ENCODE data around the gene HS3ST4. TPM values are rescaled to one million over a fixed set of nuclear protein-coding genes. Genes with fewer than 3 reads are reported as not detected.
"Not testable (repeated sequence)": the region's sequence is repeated elsewhere in the genome, so short reads cannot be mapped to it uniquely, and the experiment has no call there.

HS3ST4 gene
- total and polyA plus RNA-seq, 8 donors: 0.09 to 0.11 (median 0.11) TPM; not detected in 4

DNA sequence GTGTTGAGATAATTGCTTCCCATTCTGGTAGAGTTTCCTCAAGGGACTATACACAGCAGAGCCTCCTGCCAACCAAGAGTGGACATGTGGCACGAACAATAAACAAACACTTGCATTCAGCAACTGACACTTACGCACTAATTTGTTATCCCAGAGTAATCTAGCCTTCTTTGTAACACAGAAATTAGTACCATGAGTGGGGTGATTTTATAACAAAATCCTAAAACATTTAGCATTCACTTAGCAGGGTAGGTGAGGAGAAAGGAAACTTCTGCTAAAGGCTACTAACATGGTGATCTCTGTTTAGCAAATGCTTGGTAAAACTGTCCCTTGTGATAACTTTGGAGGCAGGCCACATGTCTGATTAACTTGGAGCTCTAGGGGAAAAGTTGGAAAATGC, 325.2 kb downstream of the HS3ST4 start:
- Histone ChIP-seq H3K36me3 (no peaks in the 10 kb centered on the region), H3K4me1 (no peaks in the 10 kb centered on the region), H3K27me3 (no peaks in the 10 kb centered on the region), H3K9me3 (peaks cover 5 to 37% of the 10 kb centered on the region in 2 donors), H3K27ac (no peak overlapping the region), H3K4me3 (no peak overlapping the region)
- TF ChIP-seq, protein P1, sequence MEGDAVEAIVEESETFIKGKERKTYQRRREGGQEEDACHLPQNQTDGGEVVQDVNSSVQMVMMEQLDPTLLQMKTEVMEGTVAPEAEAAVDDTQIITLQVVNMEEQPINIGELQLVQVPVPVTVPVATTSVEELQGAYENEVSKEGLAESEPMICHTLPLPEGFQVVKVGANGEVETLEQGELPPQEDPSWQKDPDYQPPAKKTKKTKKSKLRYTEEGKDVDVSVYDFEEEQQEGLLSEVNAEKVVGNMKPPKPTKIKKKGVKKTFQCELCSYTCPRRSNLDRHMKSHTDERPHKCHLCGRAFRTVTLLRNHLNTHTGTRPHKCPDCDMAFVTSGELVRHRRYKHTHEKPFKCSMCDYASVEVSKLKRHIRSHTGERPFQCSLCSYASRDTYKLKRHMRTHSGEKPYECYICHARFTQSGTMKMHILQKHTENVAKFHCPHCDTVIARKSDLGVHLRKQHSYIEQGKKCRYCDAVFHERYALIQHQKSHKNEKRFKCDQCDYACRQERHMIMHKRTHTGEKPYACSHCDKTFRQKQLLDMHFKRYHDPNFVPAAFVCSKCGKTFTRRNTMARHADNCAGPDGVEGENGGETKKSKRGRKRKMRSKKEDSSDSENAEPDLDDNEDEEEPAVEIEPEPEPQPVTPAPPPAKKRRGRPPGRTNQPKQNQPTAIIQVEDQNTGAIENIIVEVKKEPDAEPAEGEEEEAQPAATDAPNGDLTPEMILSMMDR (IDR thresholded peaks at IDR 0.05): no peak
- ATAC-seq: no peak
- no peak for DNase-seq
- intact Hi-C loops (cut with DNase I): no loop called here

DNA sequence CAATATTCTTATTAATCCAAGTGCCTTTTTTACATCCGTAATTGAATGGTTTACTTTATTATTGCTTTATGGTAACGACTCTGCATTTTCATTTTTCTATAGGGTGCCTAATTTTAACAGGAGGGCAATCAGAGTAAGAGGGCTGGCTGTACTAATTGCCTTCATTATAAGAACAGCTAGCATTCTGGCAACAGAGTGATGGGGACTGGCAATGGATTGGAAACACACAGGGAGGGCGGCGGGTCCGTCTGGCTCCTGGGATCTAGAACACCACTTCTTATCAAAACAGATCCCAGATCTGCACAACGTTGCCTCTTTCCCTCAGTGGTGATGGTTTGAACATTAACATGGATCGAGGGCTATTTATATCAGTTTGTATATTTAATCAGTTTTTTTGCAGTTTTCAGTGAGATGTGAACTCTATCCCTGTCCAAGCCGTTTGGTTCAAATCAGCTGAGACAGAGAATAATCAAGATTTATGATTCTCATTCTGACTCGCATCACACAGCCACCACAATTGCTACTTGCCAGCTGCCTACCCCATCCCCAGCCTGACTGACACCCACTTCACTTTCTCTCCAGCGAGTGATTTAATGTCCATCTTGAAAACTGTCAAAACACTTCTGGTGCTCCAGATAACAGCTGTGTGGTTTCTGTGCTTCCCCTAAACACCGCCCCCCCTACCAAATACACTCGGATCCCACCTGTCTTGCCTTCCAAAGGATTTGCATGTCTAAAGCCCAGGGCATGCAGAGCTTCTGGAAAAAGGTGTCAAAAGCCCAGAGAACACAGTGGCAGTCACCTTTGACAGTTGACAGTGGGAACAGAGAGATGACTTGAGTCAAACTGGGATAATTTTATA, 327.9 kb downstream of the HS3ST4 start:
- peaks cover under 1 to 29% of the 10 kb centered on the region in 2 donors for H3K9me3 ChIP-seq
- no peak for ATAC-seq

DNA sequence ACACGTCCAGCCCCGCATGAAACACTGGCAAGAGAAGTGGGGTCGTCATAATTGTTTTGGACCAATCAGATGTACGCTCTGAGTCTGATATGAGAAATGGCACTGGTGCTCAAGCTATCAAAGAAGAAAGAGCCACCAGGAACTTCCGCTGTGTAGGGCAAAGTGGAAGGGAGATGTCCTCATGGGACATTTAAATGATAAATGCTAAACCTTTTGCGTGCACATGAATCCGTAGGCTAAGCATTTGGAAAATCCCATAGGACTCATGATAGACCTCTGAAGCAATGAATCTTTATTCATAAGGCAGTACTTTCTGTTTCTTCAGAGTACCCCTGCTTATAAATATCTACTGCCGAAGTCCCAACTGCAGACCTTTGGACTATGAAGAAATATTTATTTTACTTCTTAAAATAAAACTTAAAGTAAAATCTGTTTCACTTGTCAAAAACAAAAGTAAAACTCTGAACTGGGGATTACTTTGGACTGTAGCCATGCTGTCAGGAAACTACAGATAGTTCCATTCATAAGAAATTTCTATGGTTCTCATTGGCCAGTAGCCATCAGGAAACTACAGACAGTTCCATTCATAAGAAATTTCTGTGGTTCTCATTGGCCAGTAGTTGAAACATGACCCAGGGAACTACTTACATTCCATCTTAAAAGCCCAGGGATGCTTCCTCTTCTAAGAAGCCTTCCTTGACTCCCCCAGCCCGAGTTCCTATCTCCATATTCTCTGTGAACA, 335.1 kb downstream of the HS3ST4 start:
- Histone ChIP-seq H3K27ac (no peak overlapping the region), H3K27me3 (no peaks in the 10 kb centered on the region), H3K9me3 (no peaks in the 10 kb centered on the region), H3K4me1 (no peaks in the 10 kb centered on the region), H3K4me3 (no peak overlapping the region), H3K36me3 (no peaks in the 10 kb centered on the region)
- DNase-seq: no peak
- intact Hi-C loops (cut with DNase I): no loop called here
- no peak for ATAC-seq
- TF ChIP-seq, protein P1 (IDR thresholded peaks at IDR 0.05): no peak

More for the DNA sequence above, 327.9 kb downstream of the HS3ST4 start:
- no peaks in the 10 kb centered on the region for H3K27me3 ChIP-seq
- TF ChIP-seq, protein P1 (IDR thresholded peaks at IDR 0.05): no peak
- H3K4me1 ChIP-seq: no peaks in the 10 kb centered on the region
- intact Hi-C loops (cut with DNase I): no loop called here
- no peak overlapping the region for H3K4me3 ChIP-seq
- H3K27ac ChIP-seq: no peak overlapping the region
- DNase-seq: no peak
- H3K36me3 ChIP-seq: no peaks in the 10 kb centered on the region

DNA sequence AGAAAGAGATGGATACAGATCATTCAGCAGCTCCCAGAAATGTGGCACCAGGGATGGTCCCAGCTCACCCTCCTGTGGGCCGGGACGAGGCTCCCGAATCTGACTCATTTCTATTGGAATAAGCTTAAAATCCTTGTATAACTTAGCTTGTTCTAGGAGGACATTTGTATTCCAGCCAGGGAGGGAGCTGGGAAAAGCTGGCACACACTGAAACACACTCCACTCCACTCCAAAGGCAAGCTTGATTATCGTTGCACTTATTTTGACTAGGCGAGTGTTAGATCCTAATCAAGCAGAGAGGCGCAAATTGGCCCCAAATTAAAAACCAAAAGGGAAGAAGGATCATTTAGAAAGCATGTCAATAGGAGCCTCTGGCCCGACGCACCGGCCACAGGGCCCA, 339.5 kb downstream of the HS3ST4 start:
- TF ChIP-seq, protein P1 (IDR thresholded peaks at IDR 0.05): no peak
- H3K4me3 ChIP-seq: no peak overlapping the region
- intact Hi-C loops (cut with DNase I): no loop called here
- ATAC-seq (no peak), DNase-seq (no peak)
- H3K27ac ChIP-seq: no peak overlapping the region
- H3K9me3 ChIP-seq: no peaks in the 10 kb centered on the region
- no peaks in the 10 kb centered on the region for H3K4me1 ChIP-seq
- H3K27me3 ChIP-seq: no peaks in the 10 kb centered on the region
- H3K36me3 ChIP-seq: no peaks in the 10 kb centered on the region

DNA sequence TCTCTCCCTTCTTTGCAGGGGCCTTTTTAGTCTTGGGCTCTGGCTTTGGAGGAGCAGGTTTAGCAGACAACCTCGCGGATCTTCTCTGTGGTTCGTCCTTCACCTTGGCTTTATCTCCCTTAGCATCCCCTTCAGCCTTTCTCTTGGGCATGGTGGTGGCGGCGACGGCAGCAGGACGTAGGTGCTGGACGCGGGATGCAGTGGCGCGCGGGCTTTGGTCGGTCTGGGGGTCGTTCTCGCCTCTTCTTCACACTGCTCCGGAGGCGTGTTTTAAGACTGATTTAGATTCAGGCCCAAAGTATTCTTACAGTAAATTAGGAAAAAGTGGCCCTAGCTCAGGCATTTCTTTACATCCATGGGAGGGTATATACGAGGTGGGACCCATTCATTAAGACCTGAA, 340.9 kb downstream of the HS3ST4 start:
- H3K4me1 ChIP-seq; H3K27me3 ChIP-seq; intact Hi-C loops (cut with DNase I); H3K36me3 ChIP-seq; DNase-seq; H3K9me3 ChIP-seq; H3K4me3 ChIP-seq; ATAC-seq; H3K27ac ChIP-seq: not testable (repeated sequence)
